GM21360 (cell line): ENCODE results near the gene GNAI2.
A peak's percentile ranks its signal among the peaks of the same experiment; 100 is the strongest.
"Not testable (repeated sequence)": the region's sequence is repeated elsewhere in the genome, so short reads cannot be mapped to it uniquely, and the experiment has no call there.

Experiments used
- ATAC-seq: cut with Tn5 transposase; IDR thresholded peaks from one replicate; pipeline ENCODE4 v1.9.1; 2021; ENCODE audit warnings: mild to moderate bottlenecking, moderate library complexity; ENCODE audit not compliant: unreplicated experiment

Gene GNAI2

GRCh38 chr3:50243543-50243895 lies 7.5 kb downstream of the GNAI2 start:
- no peak for ATAC-seq

GRCh38 chr3:50244813-50245212 lies 8.8 kb downstream of the GNAI2 start:
- not testable (repeated sequence) for ATAC-seq

GRCh38 chr3:50245251-50245745 lies 9.3 kb downstream of the GNAI2 start:
- no peak for ATAC-seq

GRCh38 chr3:50245831-50246516 lies 10.0 kb downstream of the GNAI2 start:
- ATAC-seq, result peak; percentile 66

DNA sequence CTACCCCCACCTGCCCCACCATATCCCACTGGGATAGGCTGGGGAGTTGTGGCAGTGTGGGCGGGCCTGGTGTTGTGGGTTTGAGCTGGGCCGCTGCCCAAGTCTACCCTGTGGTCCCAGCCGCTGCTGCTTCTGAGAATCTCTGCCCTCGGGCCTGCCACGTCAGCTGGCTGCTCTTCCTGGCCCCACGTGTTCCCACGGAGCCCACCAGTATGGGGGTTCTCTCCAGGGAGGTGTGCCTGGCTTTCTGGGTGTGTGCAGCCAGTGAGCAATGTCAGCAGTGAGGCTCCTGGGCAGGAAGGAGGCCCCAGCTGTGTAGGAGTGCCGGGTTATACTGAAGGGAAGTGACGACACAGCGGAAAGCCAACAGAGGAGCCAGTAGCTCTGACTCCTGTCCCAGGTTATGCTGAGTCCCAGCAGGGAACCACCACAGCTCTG lies 10.5 kb downstream of the GNAI2 start:
- no peak for ATAC-seq

DNA sequence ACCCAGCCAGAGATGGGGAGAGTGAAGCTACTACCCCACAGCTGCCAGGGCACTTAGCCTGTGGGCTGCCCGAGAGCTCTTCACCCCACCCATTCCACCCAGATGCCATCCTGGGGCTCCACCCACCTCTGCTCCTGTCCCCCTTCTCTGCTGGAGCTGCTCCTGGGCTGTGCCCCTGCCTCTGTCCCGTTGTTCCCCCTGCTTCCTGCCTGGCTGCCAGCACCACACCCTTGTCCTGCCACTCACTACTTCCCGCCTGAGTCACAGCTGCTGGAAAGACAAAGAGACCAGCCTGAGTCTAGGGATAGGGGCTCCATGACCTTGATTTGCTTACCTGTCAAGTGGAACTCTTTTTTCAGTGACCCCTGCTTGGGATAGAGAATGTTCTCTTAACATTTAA lies 12.4 kb downstream of the GNAI2 start:
- ATAC-seq, result no peak

DNA sequence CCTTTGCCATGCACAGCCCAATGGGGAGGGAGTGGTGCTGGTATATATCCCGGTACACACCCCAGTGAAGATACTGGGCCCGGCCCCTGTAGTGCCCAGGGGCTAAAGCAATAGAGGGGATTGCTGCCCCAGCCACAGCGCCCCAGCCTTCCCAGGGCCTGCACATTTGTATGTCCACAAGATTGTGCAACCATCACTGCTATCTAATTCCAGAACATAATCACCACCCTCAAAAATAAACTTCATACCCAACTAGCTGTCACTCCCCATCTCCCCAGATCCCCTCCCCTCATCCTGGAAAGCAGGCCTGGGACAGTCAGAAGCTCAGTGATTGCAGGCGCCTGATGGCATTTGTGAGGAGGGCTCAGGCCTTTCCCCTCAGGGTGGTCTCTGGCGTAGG lies 13.5 kb downstream of the GNAI2 start:
- ATAC-seq, result no peak

DNA sequence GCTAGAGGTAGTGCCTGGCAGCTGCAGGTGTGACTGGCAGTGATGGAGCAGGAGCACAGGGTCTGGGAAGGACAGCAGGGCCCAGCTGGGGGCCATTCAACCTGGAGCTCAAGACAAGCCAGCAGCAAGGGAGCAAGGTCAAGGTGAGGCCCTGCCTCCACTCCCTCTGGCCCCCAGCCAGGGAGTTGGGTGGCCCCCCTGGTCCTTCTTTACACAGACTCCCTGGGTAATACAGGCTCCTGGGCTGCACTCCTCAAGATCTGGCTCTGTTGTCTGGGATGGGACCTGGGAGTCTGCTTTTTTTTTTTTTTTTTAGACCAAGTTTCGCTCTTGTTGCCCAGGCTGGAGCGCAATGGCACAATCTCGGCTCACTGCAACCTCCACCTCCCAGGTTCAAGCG lies 14.5 kb downstream of the GNAI2 start:
- no peak for ATAC-seq

DNA sequence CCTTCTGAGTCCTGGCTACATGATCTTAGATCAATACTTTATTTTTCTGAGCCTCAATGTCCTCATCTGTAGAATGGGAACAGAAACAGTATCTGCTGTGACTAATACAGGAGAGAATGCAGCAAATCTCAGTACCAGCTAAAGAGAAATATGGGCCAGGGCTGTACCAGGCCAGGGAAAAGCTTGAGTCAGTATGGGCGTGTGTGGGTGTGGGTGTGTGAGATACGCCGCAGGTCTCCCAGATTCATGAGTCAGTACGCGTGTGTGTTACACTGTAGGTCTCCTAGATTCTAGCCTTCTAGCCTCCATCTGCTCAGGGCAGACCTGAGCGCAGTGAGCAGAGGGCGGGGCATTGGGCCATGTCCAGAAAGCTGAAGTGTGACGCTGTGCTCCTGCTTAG lies 15.2 kb downstream of the GNAI2 start:
- ATAC-seq, result no peak

DNA sequence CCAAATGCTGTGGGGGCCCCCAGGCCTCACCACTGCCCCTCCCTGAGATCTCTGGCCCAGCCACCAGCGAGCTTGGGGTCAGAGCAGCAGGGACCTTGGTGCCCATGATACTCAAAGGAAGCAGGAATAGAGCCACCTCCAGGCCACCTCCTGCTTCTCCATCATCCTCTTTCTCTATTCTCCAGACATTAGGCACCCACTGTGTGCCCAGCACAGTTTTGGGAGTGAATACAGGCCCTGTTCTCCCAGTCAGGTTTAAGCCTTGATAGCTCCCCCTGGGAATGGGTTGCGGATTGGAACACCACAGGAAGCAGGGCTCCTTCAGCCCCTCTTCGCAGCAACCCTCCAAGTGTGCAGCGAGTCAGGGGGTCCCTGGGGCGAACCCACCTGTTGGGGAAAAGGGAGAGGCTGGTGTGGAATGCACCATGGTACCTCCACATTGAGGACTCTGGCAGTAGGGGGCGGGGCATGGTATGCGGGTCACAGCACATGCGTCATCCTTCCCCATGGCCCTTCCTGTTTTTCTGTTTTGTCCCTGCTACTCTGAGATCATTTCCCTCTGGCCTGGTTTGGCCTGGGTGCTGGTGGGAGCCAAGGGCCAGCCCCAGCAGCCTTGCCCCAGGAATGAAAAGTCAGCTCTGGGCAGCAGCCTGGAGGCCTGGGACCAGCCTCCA lies 18.7 kb downstream of the GNAI2 start:
- no peak for ATAC-seq

GRCh38 chr3:50255251-50255615 lies 19.2 kb downstream of the GNAI2 start:
- no peak for ATAC-seq

DNA sequence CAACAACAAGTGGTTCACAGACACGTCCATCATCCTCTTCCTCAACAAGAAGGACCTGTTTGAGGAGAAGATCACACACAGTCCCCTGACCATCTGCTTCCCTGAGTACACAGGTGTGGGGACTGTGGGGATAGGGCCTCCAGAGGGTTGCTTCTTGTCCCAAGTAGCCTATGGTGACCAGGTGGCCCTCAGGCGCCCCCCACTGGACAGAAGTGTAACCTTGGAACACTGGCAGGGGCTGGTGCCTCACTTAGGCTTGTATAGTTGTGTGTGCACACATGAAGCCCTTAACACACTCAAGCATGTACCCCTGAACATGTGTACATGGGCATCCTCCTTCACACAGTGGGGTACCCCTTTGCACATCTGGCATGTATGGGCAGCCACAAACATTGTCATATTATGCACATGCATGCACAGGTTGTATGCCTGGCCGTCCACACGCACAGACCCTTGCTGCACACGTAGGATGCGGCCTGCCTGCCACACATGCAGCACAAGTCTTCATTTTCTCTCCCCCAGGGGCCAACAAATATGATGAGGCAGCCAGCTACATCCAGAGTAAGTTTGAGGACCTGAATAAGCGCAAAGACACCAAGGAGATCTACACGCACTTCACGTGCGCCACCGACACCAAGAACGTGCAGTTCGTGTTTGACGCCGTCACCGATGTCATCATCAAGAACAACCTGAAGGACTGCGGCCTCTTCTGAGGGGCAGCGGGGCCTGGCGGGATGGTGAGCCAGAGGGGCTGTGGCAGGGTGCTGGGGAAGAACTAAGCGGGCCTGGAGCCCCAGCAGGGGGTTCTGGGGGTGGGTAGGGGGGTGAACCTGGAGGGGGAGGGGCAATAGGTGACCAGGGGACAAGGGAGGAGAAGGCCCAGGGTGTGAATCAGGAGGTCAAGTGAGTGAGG lies 21.2 kb downstream of the GNAI2 start:
- ATAC-seq, result no peak

DNA sequence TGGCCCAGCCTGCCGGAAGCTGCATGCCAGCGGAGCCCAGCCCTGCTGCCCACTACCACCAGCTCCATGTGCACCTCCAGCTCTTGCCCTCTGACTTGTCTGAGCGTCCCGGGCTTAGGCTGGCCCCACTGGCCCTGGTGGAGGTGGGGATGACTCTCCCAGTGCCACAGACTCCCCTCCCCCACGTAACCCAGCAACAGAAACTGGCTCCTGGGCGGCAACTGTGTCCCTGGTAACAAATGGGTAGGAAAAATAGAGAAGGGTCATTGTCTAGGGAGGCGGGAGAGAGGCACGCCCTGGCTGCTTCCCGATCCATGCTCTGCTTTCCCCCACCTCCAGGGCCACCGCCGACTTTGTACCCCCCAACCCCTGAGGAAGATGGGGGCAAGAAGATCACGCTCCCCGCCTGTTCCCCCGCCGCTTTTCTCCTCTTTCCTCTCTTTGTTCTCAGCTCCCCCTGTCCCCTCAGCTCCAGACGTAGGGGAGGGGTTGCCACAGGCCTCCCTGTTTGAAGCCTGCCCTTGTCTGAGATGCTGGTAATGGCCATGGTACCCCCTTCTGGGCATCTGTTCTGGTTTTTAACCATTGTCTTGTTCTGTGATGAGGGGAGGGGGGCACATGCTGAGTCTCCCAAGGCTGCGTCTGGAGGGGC lies 22.2 kb downstream of the GNAI2 start:
- ATAC-seq, result no peak

GRCh38 chr3:50258979-50259378 lies 23.0 kb downstream of the GNAI2 start:
- no peak for ATAC-seq

GRCh38 chr3:50259432-50260026 lies 23.5 kb downstream of the GNAI2 start:
- ATAC-seq, result no peak

- ATAC-seq, result no peak
Measured at GRCh38 chr3:50260027-50260941, 24.3 kb downstream of the GNAI2 start.

GRCh38 chr3:50260942-50261441 lies 25.0 kb downstream of the GNAI2 start:
- no peak for ATAC-seq

DNA sequence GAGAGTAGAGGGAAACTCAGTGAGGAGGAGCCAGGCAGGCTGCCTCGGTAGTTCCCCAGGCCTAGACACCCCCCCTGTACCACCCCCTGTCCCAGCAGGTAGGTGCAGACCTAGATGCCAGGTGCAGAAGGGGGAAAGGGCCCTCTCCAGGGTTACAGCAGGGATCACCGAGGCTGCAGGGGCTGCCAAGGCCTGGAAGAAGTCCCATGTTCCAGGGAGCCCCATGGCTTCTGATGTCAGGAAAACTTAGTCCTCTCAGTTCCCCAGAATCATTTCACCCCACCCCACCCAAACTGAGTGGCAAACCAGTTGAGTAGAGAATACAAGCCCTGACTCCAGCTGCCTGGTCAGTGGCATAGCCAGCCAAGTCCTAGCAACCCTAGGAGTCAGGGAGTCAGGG lies 25.5 kb downstream of the GNAI2 start:
- no peak for ATAC-seq

- not testable (repeated sequence) for ATAC-seq
Measured at GRCh38 chr3:50262200-50262599, 26.2 kb downstream of the GNAI2 start.
